ENCODE measurements around the gene TRIO.

TRIO gene

DNA sequence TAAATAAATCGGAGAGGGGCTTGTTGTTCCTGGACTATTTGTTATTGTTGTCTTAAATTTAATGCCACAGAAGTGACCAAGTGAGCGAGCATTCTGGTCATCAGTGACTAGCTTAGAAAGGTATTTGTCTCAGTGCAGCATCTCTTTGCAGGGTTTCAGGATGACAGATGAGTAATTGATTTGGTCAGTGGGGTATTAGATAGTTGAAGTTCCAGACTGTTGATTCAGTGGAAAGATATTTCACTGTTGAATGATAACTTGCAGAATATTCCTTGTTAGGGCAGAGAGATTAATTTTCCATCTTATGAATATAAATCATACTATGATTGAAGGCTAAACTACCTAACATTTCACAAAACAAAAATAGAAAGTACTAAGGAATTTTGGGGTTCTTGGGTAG is 122.4 kb downstream of the TRIO start (continued):
- TF ChIP-seq GLIS2 (tag by site-specific recombination; IDR thresholded peaks at IDR 0.05) (no peak), ZNF24 (tag by site-specific recombination; IDR thresholded peaks at IDR 0.05) (no peak), WT1 (tag by site-specific recombination; IDR thresholded peaks at IDR 0.05) (no peak), ZNF518A (tag by site-specific recombination; conservative IDR thresholded peaks at IDR 0.05; ENCODE audit: low read depth) (no peak)

- Histone ChIP-seq H3K4me3 (ENCODE audit: low read depth, low read length) (no peak overlapping the region), H3K9me3 (ENCODE audit: control insufficient read depth, insufficient read depth, low read depth, low read length) (no peaks in the 10 kb centered on the region), H3K4me1 (ENCODE audit: control insufficient read depth, insufficient read depth, low read length) (peaks cover 77% of the 10 kb centered on the region), H3K36me3 (ENCODE audit: control insufficient read depth in 2 of 2, insufficient read depth in 1 of 2, low read length in 2 of 2) (peaks cover 0 to 1% of the 10 kb centered on the region in 2 experiments; a peak in 1 of 3 replicates), H3K27ac (ENCODE audit: extremely low read depth, low read depth, low read length) (no peak overlapping the region)
- ChIA-PET CTCF (interaction anchor here (0.7 to 1.3 kb wide), 2 partner anchors 107 to 158 kb away, joined by 3 read pairs; no protein-coding TSS in a partner anchor), POLR2A (interaction anchor here (2.0 kb wide), 1 partner anchor 109 kb away, joined by 8 read pairs; no protein-coding TSS in a partner anchor)
- no peak for TF ChIP-seq ZBTB20 (tag by site-specific recombination; IDR thresholded peaks at IDR 0.05)
- no peak for TF ChIP-seq ZNF16 (tag by site-specific recombination; IDR thresholded peaks at IDR 0.05; ENCODE audit: low read depth)
- TF ChIP-seq ZNF670 (tag by site-specific recombination; IDR thresholded peaks at IDR 0.05; ENCODE audit: low read depth): no peak
- TF ChIP-seq PBX3 (CRISPR knock-in tag; IDR thresholded peaks at IDR 0.05): no peak
- no peak for TF ChIP-seq ZNF548 (tag by site-specific recombination; IDR thresholded peaks at IDR 0.05)
- no peak for TF ChIP-seq PRDM6 (tag by site-specific recombination; IDR thresholded peaks at IDR 0.05)
- TF ChIP-seq ZNF202 (tag by site-specific recombination; IDR thresholded peaks at IDR 0.05; ENCODE audit: borderline replicate concordance): no peak
- TF ChIP-seq HOXC10 (CRISPR knock-in tag; IDR thresholded peaks at IDR 0.05): no peak
- TF ChIP-seq ZNF391 (tag by site-specific recombination; IDR thresholded peaks at IDR 0.05; ENCODE audit: borderline replicate concordance, low read depth): no peak
- no peak for TF ChIP-seq SP2 (tag by site-specific recombination; IDR thresholded peaks at IDR 0.05)
- TF ChIP-seq ZNF626 (tag by site-specific recombination; IDR thresholded peaks at IDR 0.05): no peak
- no peak for TF ChIP-seq ZNF623 (tag by site-specific recombination; IDR thresholded peaks at IDR 0.05)
- TF ChIP-seq RBAK (tag by site-specific recombination; IDR thresholded peaks at IDR 0.05): no peak
Measured at GRCh38 chr5:14266171-14266570, 123.0 kb downstream of the TRIO start.
